ENCODE measurements around the gene PHACTR3. TPM values are rescaled to one million over a fixed set of nuclear protein-coding genes. Genes with fewer than 3 reads are reported as not detected.

The PHACTR3 gene
- polyA plus RNA-seq, 1 donor (not counting 4 experiments of a cell fraction or from before 2014, with no cell fraction given) = 2.6 TPM

DNA sequence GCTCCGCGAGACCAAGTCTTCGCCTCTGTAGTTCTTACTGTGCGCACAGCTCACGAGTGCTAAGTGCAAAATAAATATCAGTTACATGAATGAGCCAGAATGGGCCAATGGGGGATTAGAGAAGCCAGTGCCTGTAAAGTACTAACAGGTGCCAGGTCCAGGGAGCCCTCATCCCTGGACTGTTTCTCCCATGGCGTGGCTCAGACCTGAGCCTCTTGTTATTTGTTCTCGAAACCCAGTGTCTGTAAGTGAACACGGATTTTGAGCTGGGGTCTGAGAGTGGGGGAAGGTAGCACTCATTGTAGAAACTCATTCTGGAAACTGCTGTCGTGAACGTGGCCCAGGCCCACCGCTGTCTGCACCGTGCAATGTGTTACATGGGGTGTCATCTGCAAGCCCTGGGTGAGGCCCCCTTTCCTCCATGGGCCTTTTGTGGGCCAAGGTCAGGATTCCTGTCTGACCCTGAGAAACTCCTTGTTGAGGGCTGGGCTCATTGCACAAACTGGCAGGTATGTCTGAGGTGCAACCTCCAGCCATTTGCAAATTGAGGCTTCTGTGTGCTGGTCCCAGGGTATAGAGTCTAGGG lies 174.4 kb downstream of the PHACTR3 start:
- Histone ChIP-seq H3K27ac (ENCODE audit: control insufficient read depth, insufficient read depth, low read length) (no peak overlapping the region), H3K4me2 (ENCODE audit: control insufficient read depth, extremely low read depth, insufficient read depth, low read depth, low read length) (no peak overlapping the region), H3K4me3 (ENCODE audit: control insufficient read depth in 2 of 3, extremely low read depth in 1 of 3, insufficient read depth in 2 of 3, low read depth in 1 of 3, low read length in 3 of 3) (no peak overlapping the region), H3K9me1 (ENCODE audit: control insufficient read depth, extremely low read depth, insufficient read depth, low read length) (no peaks in the 10 kb centered on the region), H3K27me3 (ENCODE audit: control insufficient read depth, extremely low read depth, insufficient read depth, low read length) (no peaks in the 10 kb centered on the region), H4K20me1 (ENCODE audit: control insufficient read depth, extremely low read depth, insufficient read depth, low read length) (no peaks in the 10 kb centered on the region), H3K9ac (ENCODE audit: control insufficient read depth, extremely low read depth, insufficient read depth, low read length) (no peak overlapping the region), H3K36me3 (ENCODE audit: control insufficient read depth in 2 of 2, extremely low read depth in 1 of 2, insufficient read depth in 2 of 2, low read length in 2 of 2) (no peaks in the 10 kb centered on the region), H2AFZ (ENCODE audit: control insufficient read depth, low read length) (no peak overlapping the region), H3K4me1 (ENCODE audit: control insufficient read depth, extremely low read depth, insufficient read depth, low read length) (no peaks in the 10 kb centered on the region), H3K79me2 (ENCODE audit: control insufficient read depth, insufficient read depth, low read length) (no peaks in the 10 kb centered on the region), H3K9me3 (ENCODE audit: control insufficient read depth, low read depth, low read length) (no peaks in the 10 kb centered on the region)
- no peak for DNase-seq (ENCODE audit: low read depth, low spot score)
- TF ChIP-seq EZH2 (IDR thresholded peaks at IDR 0.05; ENCODE audit: low read length) (no peak), CTCF (optimal IDR thresholded peaks at IDR 0.05 in 1 of 3, IDR thresholded peaks at IDR 0.05 in 1 of 3, conservative IDR thresholded peaks at IDR 0.05 in 1 of 3; ENCODE audit: extremely low read depth in 1 of 3, insufficient read depth in 2 of 3, low read length in 3 of 3) (no peak)
- dilution Hi-C loops (cut with MboI; ENCODE audit: extremely low pct_ligation_motif_present, low sequenced_read_pairs) = no loop called here
- no peak for FAIRE-seq

- no peak for FAIRE-seq
- DNase-seq (ENCODE audit: low read depth, low spot score) = no peak
- H3K27me3 ChIP-seq (ENCODE audit: control insufficient read depth, extremely low read depth, insufficient read depth, low read length) = no peaks in the 10 kb centered on the region
- no peak overlapping the region for H3K4me2 ChIP-seq (ENCODE audit: control insufficient read depth, extremely low read depth, insufficient read depth, low read depth, low read length)
- H3K36me3 ChIP-seq (ENCODE audit: control insufficient read depth in 2 of 2, extremely low read depth in 1 of 2, insufficient read depth in 2 of 2, low read length in 2 of 2) = no peaks in the 10 kb centered on the region
- H3K9ac ChIP-seq (ENCODE audit: control insufficient read depth, extremely low read depth, insufficient read depth, low read length) = no peak overlapping the region
- H3K4me3 ChIP-seq (ENCODE audit: control insufficient read depth in 2 of 3, extremely low read depth in 1 of 3, insufficient read depth in 2 of 3, low read depth in 1 of 3, low read length in 3 of 3) = no peak overlapping the region
- H3K9me3 ChIP-seq (ENCODE audit: control insufficient read depth, low read depth, low read length) = no peaks in the 10 kb centered on the region
- no peak overlapping the region for H2AFZ ChIP-seq (ENCODE audit: control insufficient read depth, low read length)
- no peaks in the 10 kb centered on the region for H3K9me1 ChIP-seq (ENCODE audit: control insufficient read depth, extremely low read depth, insufficient read depth, low read length)
- no peaks in the 10 kb centered on the region for H3K79me2 ChIP-seq (ENCODE audit: control insufficient read depth, insufficient read depth, low read length)
- H3K27ac ChIP-seq (ENCODE audit: control insufficient read depth, insufficient read depth, low read length) = no peak overlapping the region
- no peak for TF ChIP-seq CTCF (optimal IDR thresholded peaks at IDR 0.05 in 1 of 3, IDR thresholded peaks at IDR 0.05 in 1 of 3, conservative IDR thresholded peaks at IDR 0.05 in 1 of 3; ENCODE audit: extremely low read depth in 1 of 3, insufficient read depth in 2 of 3, low read length in 3 of 3)
- no peak for TF ChIP-seq EZH2 (IDR thresholded peaks at IDR 0.05; ENCODE audit: low read length)
- H3K4me1 ChIP-seq (ENCODE audit: control insufficient read depth, extremely low read depth, insufficient read depth, low read length) = no peaks in the 10 kb centered on the region
- dilution Hi-C loops (cut with MboI; ENCODE audit: extremely low pct_ligation_motif_present, low sequenced_read_pairs) = no loop called here
- no peaks in the 10 kb centered on the region for H4K20me1 ChIP-seq (ENCODE audit: control insufficient read depth, extremely low read depth, insufficient read depth, low read length)
Measured at GRCh38 chr20:59779656-59780380, 175.5 kb downstream of the PHACTR3 start.
